Prostate gland (tissue), 2 donors: ENCODE data around the gene NR6A1.

Source experiments
- CTCF ChIP-seq, 4 experiments: fragments of 200-600 bp in 2 of 4; fragments of 450-650 bp in 2 of 4; sonication (generic) in 2 of 4; IDR thresholded peaks; 1 replicate in 3 of 4; 2 replicates in 1 of 4; pipeline ENCODE4 v1.5.1; 2016 to 2019; ENCODE audit warnings: antibody characterized with exemption in 4 of 4, mild to moderate bottlenecking in 2 of 4, moderate library complexity in 2 of 4
- POLR2A ChIP-seq: fragments of 450-650 bp; IDR thresholded peaks from one replicate; pipeline ENCODE4 v1.6.1; 2016; ENCODE audit warnings: antibody characterized with exemption, mild to moderate bottlenecking
- POLR2AphosphoS5 ChIP-seq: sonication (generic); formaldehyde crosslinking; IDR thresholded peaks from one replicate; pipeline ENCODE4 v1.6.1; 2017; ENCODE audit warnings: antibody characterized with exemption

- TF ChIP-seq CTCF (IDR thresholded peaks at IDR 0.05), result no peak
- TF ChIP-seq POLR2A, result no peak
- no peak for TF ChIP-seq POLR2AphosphoS5
These were observed 44.2 kb downstream of the NR6A1 start for GRCh38 chr9:124726886-124727285.
